ENCODE measurements around the gene OR12D2. TPM values are rescaled to one million over a fixed set of nuclear protein-coding genes. Genes with fewer than 3 reads are reported as not detected.

OR12D2 gene
- polyA plus RNA-seq, 1 donor from 2014 or later, result not detected

GRCh38 chr6:29403801-29404200, 8.4 kb downstream of the OR12D2 start:
- Histone ChIP-seq H3K36me3 (ENCODE audit: insufficient read depth, low read length) (no peaks in the 10 kb centered on the region), H4K20me1 (ENCODE audit: insufficient read depth) (no peaks in the 10 kb centered on the region), H3F3A (ENCODE audit: insufficient read depth, low read length, poor library complexity, severe bottlenecking) (no peaks in the 10 kb centered on the region), H3K4me2 (ENCODE audit: low read length) (no peak overlapping the region), H3K9ac (ENCODE audit: low read length) (no peak overlapping the region), H3K9me2 (ENCODE audit: insufficient read depth, low read length) (no peaks in the 10 kb centered on the region), H3K4me3 (ENCODE audit: low read length) (no peak overlapping the region), H3K27me3 (ENCODE audit: insufficient read depth, low read depth, low read length) (no peaks in the 10 kb centered on the region), H2AFZ (ENCODE audit: low read depth, low read length) (no peak overlapping the region), H3K27ac (ENCODE audit: low read length) (no peak overlapping the region), H3K79me2 (replicated peaks; ENCODE audit: insufficient read depth, low read length) (no peaks in the 10 kb centered on the region), H3K9me3 (ENCODE audit: low read length) (no peaks in the 10 kb centered on the region)
- no peak for TF ChIP-seq SMC3 (conservative IDR thresholded peaks at IDR 0.05; ENCODE audit: poor library complexity)
- TF ChIP-seq, protein P1, sequence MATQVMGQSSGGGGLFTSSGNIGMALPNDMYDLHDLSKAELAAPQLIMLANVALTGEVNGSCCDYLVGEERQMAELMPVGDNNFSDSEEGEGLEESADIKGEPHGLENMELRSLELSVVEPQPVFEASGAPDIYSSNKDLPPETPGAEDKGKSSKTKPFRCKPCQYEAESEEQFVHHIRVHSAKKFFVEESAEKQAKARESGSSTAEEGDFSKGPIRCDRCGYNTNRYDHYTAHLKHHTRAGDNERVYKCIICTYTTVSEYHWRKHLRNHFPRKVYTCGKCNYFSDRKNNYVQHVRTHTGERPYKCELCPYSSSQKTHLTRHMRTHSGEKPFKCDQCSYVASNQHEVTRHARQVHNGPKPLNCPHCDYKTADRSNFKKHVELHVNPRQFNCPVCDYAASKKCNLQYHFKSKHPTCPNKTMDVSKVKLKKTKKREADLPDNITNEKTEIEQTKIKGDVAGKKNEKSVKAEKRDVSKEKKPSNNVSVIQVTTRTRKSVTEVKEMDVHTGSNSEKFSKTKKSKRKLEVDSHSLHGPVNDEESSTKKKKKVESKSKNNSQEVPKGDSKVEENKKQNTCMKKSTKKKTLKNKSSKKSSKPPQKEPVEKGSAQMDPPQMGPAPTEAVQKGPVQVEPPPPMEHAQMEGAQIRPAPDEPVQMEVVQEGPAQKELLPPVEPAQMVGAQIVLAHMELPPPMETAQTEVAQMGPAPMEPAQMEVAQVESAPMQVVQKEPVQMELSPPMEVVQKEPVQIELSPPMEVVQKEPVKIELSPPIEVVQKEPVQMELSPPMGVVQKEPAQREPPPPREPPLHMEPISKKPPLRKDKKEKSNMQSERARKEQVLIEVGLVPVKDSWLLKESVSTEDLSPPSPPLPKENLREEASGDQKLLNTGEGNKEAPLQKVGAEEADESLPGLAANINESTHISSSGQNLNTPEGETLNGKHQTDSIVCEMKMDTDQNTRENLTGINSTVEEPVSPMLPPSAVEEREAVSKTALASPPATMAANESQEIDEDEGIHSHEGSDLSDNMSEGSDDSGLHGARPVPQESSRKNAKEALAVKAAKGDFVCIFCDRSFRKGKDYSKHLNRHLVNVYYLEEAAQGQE (IDR thresholded peaks at IDR 0.05; ENCODE audit: borderline replicate concordance), result no peak
- TF ChIP-seq CTCF (IDR thresholded peaks at IDR 0.05; ENCODE audit: poor library complexity, severe bottlenecking), result no peak
- no peak for TF ChIP-seq TAF1 (IDR thresholded peaks at IDR 0.05; ENCODE audit: low read depth)
- TF ChIP-seq EP300 (conservative IDR thresholded peaks at IDR 0.05; ENCODE audit: poor library complexity, severe bottlenecking), result no peak
- TF ChIP-seq EZH2 (IDR thresholded peaks at IDR 0.05; ENCODE audit: borderline replicate concordance, insufficient read depth, low read length, poor library complexity, severe bottlenecking), result no peak
- TF ChIP-seq RAD21 (conservative IDR thresholded peaks at IDR 0.05), result no peak
- TF ChIP-seq MXI1 (conservative IDR thresholded peaks at IDR 0.05; ENCODE audit: poor library complexity, severe bottlenecking), result no peak
- TF ChIP-seq POLR2AphosphoS5 (IDR thresholded peaks at IDR 0.05), result no peak

GRCh38 chr6:29414588-29414987, 19.2 kb downstream of the OR12D2 start, which contains the start of gene OR12D1:
Gene OR12D1 (plus strand): TSS chr6:29414928.
- H3K4me2 ChIP-seq (ENCODE audit: low read length), result no peak within 1 kb of the TSS
- H4K20me1 ChIP-seq (ENCODE audit: insufficient read depth), result no peaks in the 10 kb centered on the region
- no peaks in the 10 kb centered on the region for H3K9me3 ChIP-seq (ENCODE audit: low read length)
- H3K9me2 ChIP-seq (ENCODE audit: insufficient read depth, low read length), result no peaks in the 10 kb centered on the region
- no peak within 1 kb of the TSS for H3K4me3 ChIP-seq (ENCODE audit: low read length)
- no peaks in the 10 kb centered on the region for H3K79me2 ChIP-seq (replicated peaks; ENCODE audit: insufficient read depth, low read length)
- H3F3A ChIP-seq (ENCODE audit: insufficient read depth, low read length, poor library complexity, severe bottlenecking), result no peaks in the 10 kb centered on the region
- H2AFZ ChIP-seq (ENCODE audit: low read depth, low read length), result no peak within 1 kb of the TSS
- no peaks in the 10 kb centered on the region for H3K36me3 ChIP-seq (ENCODE audit: insufficient read depth, low read length)
- no peaks in the 10 kb centered on the region for H3K27me3 ChIP-seq (ENCODE audit: insufficient read depth, low read depth, low read length)
- H3K27ac ChIP-seq (ENCODE audit: low read length), result no peak within 1 kb of the TSS
- no peak within 1 kb of the TSS for H3K9ac ChIP-seq (ENCODE audit: low read length)
- no peak for TF ChIP-seq RAD21 (conservative IDR thresholded peaks at IDR 0.05)
- TF ChIP-seq, protein P1 (IDR thresholded peaks at IDR 0.05; ENCODE audit: borderline replicate concordance), result no peak
- TF ChIP-seq CTCF (IDR thresholded peaks at IDR 0.05; ENCODE audit: poor library complexity, severe bottlenecking), result no peak
- TF ChIP-seq EP300 (conservative IDR thresholded peaks at IDR 0.05; ENCODE audit: poor library complexity, severe bottlenecking), result no peak
- no peak for TF ChIP-seq EZH2 (IDR thresholded peaks at IDR 0.05; ENCODE audit: borderline replicate concordance, insufficient read depth, low read length, poor library complexity, severe bottlenecking)

All from neural cell (in vitro differentiated cells).